ENCODE results near the gene CLEC3B. TPM values are rescaled to one million over a fixed set of nuclear protein-coding genes. Genes with fewer than 3 reads are reported as not detected.
"Not testable (repeated sequence)": the region's sequence is repeated elsewhere in the genome, so short reads cannot be mapped to it uniquely, and the experiment has no call there.

Gene CLEC3B
- 10 to 100 TPM; 26.5 to 44.4 (median 27.2) TPM for polyA plus RNA-seq (ENCODE audit: insufficient read length in 3 of 3)
- long read RNA-seq, donor 1, transcript CLEC3B-201 (3 exons, 936 nt): major isoform, 28 of 28 reads
- long read RNA-seq, donor 1, partial matches to known transcripts: 0 of 28 reads
- long read RNA-seq, donor 1, other reads (novel, unspliced or antisense): 0 of 28 reads
- long read RNA-seq, donor 2, transcript CLEC3B-201 (3 exons, 936 nt): major isoform, 52 of 57 reads
- long read RNA-seq, donor 2, partial matches to known transcripts: 5 of 57 reads
- long read RNA-seq, donor 2, other reads (novel, unspliced or antisense): 0 of 57 reads
- long read RNA-seq, donor 3, transcript CLEC3B-201 (3 exons, 936 nt): major isoform, 54 of 60 reads
- long read RNA-seq, donor 3, partial matches to known transcripts: 6 of 60 reads
- long read RNA-seq, donor 3, other reads (novel, unspliced or antisense): 0 of 60 reads
- long read RNA-seq, donor 4, transcript CLEC3B-201 (3 exons, 936 nt): major isoform, 62 of 67 reads
- long read RNA-seq, donor 4, partial matches to known transcripts: 0 of 67 reads
- long read RNA-seq, donor 4, other reads (novel, unspliced or antisense): 5 of 67 reads
- long read RNA-seq, donor 5, transcript CLEC3B-201 (3 exons, 936 nt): major isoform, 15 of 15 reads
- long read RNA-seq, donor 5, partial matches to known transcripts: 0 of 15 reads
- long read RNA-seq, donor 5, other reads (novel, unspliced or antisense): 0 of 15 reads
- long read RNA-seq, donor 6, transcript CLEC3B-201 (3 exons, 936 nt): major isoform, 20 of 20 reads
- long read RNA-seq, donor 6, partial matches to known transcripts: 0 of 20 reads
- long read RNA-seq, donor 6, other reads (novel, unspliced or antisense): 0 of 20 reads
- long read RNA-seq, donor 7, transcript CLEC3B-201 (3 exons, 936 nt): major isoform, 74 of 82 reads
- long read RNA-seq, donor 7, partial matches to known transcripts: 8 of 82 reads
- long read RNA-seq, donor 7, other reads (novel, unspliced or antisense): 0 of 82 reads
- long read RNA-seq, donor 8, transcript CLEC3B-201 (3 exons, 936 nt): major isoform, 37 of 37 reads
- long read RNA-seq, donor 8, partial matches to known transcripts: 0 of 37 reads
- long read RNA-seq, donor 8, other reads (novel, unspliced or antisense): 0 of 37 reads
- long read RNA-seq, donor 9, transcript CLEC3B-201 (3 exons, 936 nt): major isoform, 36 of 36 reads
- long read RNA-seq, donor 9, partial matches to known transcripts: 0 of 36 reads
- long read RNA-seq, donor 9, other reads (novel, unspliced or antisense): 0 of 36 reads
- long read RNA-seq, donor 10, transcript CLEC3B-201 (3 exons, 936 nt): major isoform, 28 of 28 reads
- long read RNA-seq, donor 10, partial matches to known transcripts: 0 of 28 reads
- long read RNA-seq, donor 10, other reads (novel, unspliced or antisense): 0 of 28 reads
- long read RNA-seq, donor 11, transcript CLEC3B-201 (3 exons, 936 nt): major isoform, 25 of 25 reads
- long read RNA-seq, donor 11, partial matches to known transcripts: 0 of 25 reads
- long read RNA-seq, donor 11, other reads (novel, unspliced or antisense): 0 of 25 reads
- long read RNA-seq, donor 12, transcript CLEC3B-201 (3 exons, 936 nt): major isoform, 32 of 32 reads
- long read RNA-seq, donor 12, partial matches to known transcripts: 0 of 32 reads
- long read RNA-seq, donor 12, other reads (novel, unspliced or antisense): 0 of 32 reads
- long read RNA-seq, donor 13, transcript CLEC3B-201 (3 exons, 936 nt): major isoform, 14 of 14 reads
- long read RNA-seq, donor 13, partial matches to known transcripts: 0 of 14 reads
- long read RNA-seq, donor 13, other reads (novel, unspliced or antisense): 0 of 14 reads
- long read RNA-seq, donor 14: 0 reads
- long read RNA-seq, donor 15, transcript CLEC3B-201 (3 exons, 936 nt): major isoform, 62 of 69 reads
- long read RNA-seq, donor 15, partial matches to known transcripts: 7 of 69 reads
- long read RNA-seq, donor 15, other reads (novel, unspliced or antisense): 0 of 69 reads
- long read RNA-seq, donor 16, transcript CLEC3B-201 (3 exons, 936 nt): major isoform, 55 of 55 reads
- long read RNA-seq, donor 16, partial matches to known transcripts: 0 of 55 reads
- long read RNA-seq, donor 16, other reads (novel, unspliced or antisense): 0 of 55 reads

- no peak for DNase-seq
Measured at GRCh38 chr3:45026038-45026437, at the start of gene CLEC3B. Gene CLEC3B, plus strand, starts transcription at chr3:45026303. Its CDS starts 60 bp downstream, at chr3:45026363.

GRCh38 chr3:44981220-44981619 is 44.9 kb upstream of the CLEC3B start:
- no peak for DNase-seq

- DNase-seq: no peak
Measured at GRCh38 chr3:44981751-44982150, 44.4 kb upstream of the CLEC3B start.

GRCh38 chr3:44982817-44983216 is 43.3 kb upstream of the CLEC3B start:
- DNase-seq: no peak

- DNase-seq: no peak
Measured at GRCh38 chr3:44983484-44983941, 42.6 kb upstream of the CLEC3B start.

- DNase-seq: no peak
Measured at GRCh38 chr3:44984335-44984734, 41.8 kb upstream of the CLEC3B start.

- DNase-seq: not testable (repeated sequence)
Measured at GRCh38 chr3:44986330-44986729, 39.8 kb upstream of the CLEC3B start.

GRCh38 chr3:44987332-44987731 is 38.8 kb upstream of the CLEC3B start:
- no peak for DNase-seq

- DNase-seq: no peak
Measured at GRCh38 chr3:44988073-44988472, 38.0 kb upstream of the CLEC3B start.

GRCh38 chr3:44989141-44989540 is 37.0 kb upstream of the CLEC3B start:
- DNase-seq: no peak

- no peak for DNase-seq
Measured at GRCh38 chr3:44989636-44990373, 36.3 kb upstream of the CLEC3B start.

- no peak for DNase-seq
Measured at GRCh38 chr3:44991326-44991725, 34.8 kb upstream of the CLEC3B start.

GRCh38 chr3:44992555-44993470 is 33.3 kb upstream of the CLEC3B start:
- DNase-seq: no peak

- DNase-seq: no peak
Measured at GRCh38 chr3:44993471-44994205, 32.5 kb upstream of the CLEC3B start.

GRCh38 chr3:44995142-44995770 is 30.8 kb upstream of the CLEC3B start:
- DNase-seq: peak; percentile 80

- DNase-seq: no peak
Measured at GRCh38 chr3:44996556-44996969, 29.5 kb upstream of the CLEC3B start.

- no peak for DNase-seq
Measured at GRCh38 chr3:44999782-45000181, 26.3 kb upstream of the CLEC3B start.
